Mononuclear cell (primary cell): ENCODE data around the gene NUDCD2. TPM values are rescaled to one million over a fixed set of nuclear protein-coding genes. Genes with fewer than 3 reads are reported as not detected.
"Not testable (repeated sequence)": the region's sequence is repeated elsewhere in the genome, so short reads cannot be mapped to it uniquely, and the experiment has no call there.

Experiments
- H3K27me3 ChIP-seq: 2 replicates; pipeline ENCODE4 v1.6.0; 2011; ENCODE audit warnings: low read length, control low read depth; ENCODE audit not compliant: insufficient read depth
- H3K4me1 ChIP-seq: 2 replicates; pipeline ENCODE4 v1.5.1; 2011; ENCODE audit warnings: mild to moderate bottlenecking, low read length, control low read depth; ENCODE audit not compliant: insufficient read depth
- H3K4me3 ChIP-seq: 2 replicates; pipeline ENCODE4 v1.5.1; 2011; ENCODE audit warnings: mild to moderate bottlenecking, low read length, moderate library complexity
- H3K9me3 ChIP-seq: 2 replicates; pipeline ENCODE4 v1.5.1; 2011; ENCODE audit warnings: low read depth, mild to moderate bottlenecking, control low read depth, low read length
- total RNA-seq: library from RNA; depleted of rRNA; stranded (reverse); fragments of >200 nt; gene quantifications from one replicate; pipeline ENCODE4 v1.2.3, GENCODE V29; 2012

Gene NUDCD2
- total RNA-seq, 1 donor: 11.4 TPM

- Histone ChIP-seq H3K27me3 (peaks cover 6% of the 10 kb centered on the region), H3K9me3 (no peaks in the 10 kb centered on the region), H3K4me1 (peaks cover 23% of the 10 kb centered on the region), H3K4me3 (no peak overlapping the region)
Measured at GRCh38 chr5:163410505-163410904, 49.4 kb downstream of the NUDCD2 start.

GRCh38 chr5:163409384-163409783 lies 50.5 kb downstream of the NUDCD2 start:
- H3K4me1 ChIP-seq: peaks cover 23% of the 10 kb centered on the region
- no peak overlapping the region for H3K4me3 ChIP-seq
- H3K27me3 ChIP-seq: no peaks in the 10 kb centered on the region
- no peaks in the 10 kb centered on the region for H3K9me3 ChIP-seq

GRCh38 chr5:163408311-163408923 lies 51.5 kb downstream of the NUDCD2 start:
- Histone ChIP-seq H3K4me3 (no peak overlapping the region), H3K4me1 (peaks cover 23% of the 10 kb centered on the region), H3K9me3 (no peaks in the 10 kb centered on the region), H3K27me3 (no peaks in the 10 kb centered on the region)

GRCh38 chr5:163407034-163407655 lies 52.8 kb downstream of the NUDCD2 start:
- Histone ChIP-seq H3K4me3 (no peak overlapping the region), H3K4me1 (peaks cover 23% of the 10 kb centered on the region), H3K9me3 (no peaks in the 10 kb centered on the region), H3K27me3 (no peaks in the 10 kb centered on the region)

DNA sequence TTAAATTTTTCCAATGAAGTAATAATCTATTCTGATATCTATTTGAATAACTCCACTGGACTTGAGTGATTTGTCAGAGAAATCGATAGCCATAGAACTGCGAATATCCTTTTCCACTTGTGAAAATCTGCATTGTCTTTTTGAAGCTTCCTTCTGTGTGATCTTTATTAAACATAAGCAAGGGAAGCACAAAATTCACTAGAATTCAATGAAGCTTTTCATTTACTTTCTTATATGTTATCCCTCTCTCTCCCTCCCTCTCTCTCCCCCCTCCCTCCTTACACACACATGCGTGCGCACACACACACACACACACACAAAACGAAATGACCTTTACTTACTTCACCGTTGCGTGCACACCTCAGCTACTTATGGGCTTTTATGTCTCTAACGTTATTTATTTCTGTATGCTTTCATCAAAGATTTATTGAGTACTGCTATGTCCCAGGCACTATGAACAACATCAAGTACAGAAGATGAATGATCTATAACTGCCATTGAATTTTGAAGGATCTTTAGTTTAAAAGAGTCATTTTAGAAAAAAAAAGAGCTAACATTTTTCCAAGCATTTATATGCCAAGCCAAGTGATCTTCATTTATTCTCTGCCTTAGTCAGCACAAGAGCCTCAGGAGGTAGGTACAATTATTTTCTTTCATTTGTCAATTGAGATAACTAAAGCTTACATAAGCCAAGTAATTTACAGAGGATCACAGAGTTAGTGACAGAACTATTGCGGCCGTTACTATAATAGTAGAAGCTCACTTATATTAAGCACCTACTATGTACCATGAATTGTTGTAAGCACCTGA lies 55.3 kb downstream of the NUDCD2 start:
- no peak overlapping the region for H3K4me3 ChIP-seq
- peaks cover 23% of the 10 kb centered on the region for H3K4me1 ChIP-seq

GRCh38 chr5:163402007-163402406 lies 57.9 kb downstream of the NUDCD2 start:
- Histone ChIP-seq H3K9me3 (no peaks in the 10 kb centered on the region), H3K27me3 (no peaks in the 10 kb centered on the region), H3K4me1 (peaks cover 13% of the 10 kb centered on the region), H3K4me3 (no peak overlapping the region)

More for the DNA sequence above, 55.3 kb downstream of the NUDCD2 start:
- Histone ChIP-seq H3K27me3 (no peaks in the 10 kb centered on the region), H3K9me3 (no peaks in the 10 kb centered on the region)

GRCh38 chr5:163401271-163401670 lies 58.6 kb downstream of the NUDCD2 start:
- Histone ChIP-seq H3K9me3 (no peaks in the 10 kb centered on the region), H3K4me3 (no peak overlapping the region), H3K4me1 (peaks cover 10% of the 10 kb centered on the region), H3K27me3 (no peaks in the 10 kb centered on the region)

- H3K4me1 ChIP-seq: peaks cover 7% of the 10 kb centered on the region
- H3K4me3 ChIP-seq: no peak overlapping the region
- H3K27me3 ChIP-seq: no peaks in the 10 kb centered on the region
- H3K9me3 ChIP-seq: no peaks in the 10 kb centered on the region
Measured at GRCh38 chr5:163399923-163400322, 60.0 kb downstream of the NUDCD2 start.

DNA sequence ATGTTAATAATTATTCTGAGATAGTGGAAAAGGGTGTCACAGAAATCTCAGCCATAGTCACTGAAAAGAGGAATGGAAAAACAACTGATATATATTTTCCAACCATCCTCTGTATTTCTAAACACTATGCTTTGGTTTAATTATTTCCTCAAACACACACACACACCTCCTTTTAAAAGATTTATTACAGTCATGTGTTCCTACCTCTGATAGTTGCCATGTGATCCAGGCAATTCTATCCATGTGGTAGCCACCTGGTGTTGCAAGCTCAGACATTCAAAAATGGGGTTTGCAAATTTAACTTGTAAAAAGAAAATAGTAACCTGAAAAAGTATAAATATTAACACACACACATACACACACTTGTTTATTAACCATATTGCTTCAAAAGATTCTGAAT lies 62.5 kb downstream of the NUDCD2 start:
- H3K4me1 ChIP-seq: peaks cover 7% of the 10 kb centered on the region
- no peaks in the 10 kb centered on the region for H3K9me3 ChIP-seq
- H3K4me3 ChIP-seq: no peak overlapping the region
- no peaks in the 10 kb centered on the region for H3K27me3 ChIP-seq

DNA sequence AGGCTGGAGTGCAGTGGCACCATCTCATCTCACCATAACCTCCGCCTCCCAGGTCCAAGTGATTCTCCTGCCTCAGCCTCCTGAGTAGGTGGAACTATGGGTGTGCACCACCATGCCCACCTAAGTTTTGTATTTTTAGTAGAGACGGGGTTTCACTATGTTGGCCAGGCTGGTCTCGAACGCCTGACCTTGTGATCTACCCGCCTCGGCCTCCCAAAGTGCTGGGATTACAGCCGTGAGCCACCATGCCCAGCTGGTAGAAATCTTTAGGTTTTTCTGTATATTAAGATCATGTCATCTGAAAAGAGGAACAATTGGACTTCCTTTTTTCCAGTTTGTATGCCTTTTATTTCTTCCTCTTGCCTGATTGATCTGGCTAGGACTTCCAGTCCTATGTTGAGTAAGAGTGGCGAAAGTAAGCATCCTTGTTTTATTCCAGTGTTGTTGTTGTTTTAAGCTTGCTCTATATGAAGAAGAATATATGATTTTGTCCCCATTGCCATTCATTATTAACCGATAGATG lies 63.0 kb downstream of the NUDCD2 start:
- H3K4me1 ChIP-seq, H3K9me3 ChIP-seq, H3K4me3 ChIP-seq, H3K27me3 ChIP-seq: not testable (repeated sequence)

Other genes with a start within 250 kb of the NUDCD2 start
- gene CCNG1, start 22.5 kb downstream of the NUDCD2 start, total RNA-seq: 240 TPM
- gene HMMR, start 530 bp upstream of the NUDCD2 start, total RNA-seq: 0.84 TPM
- 35.8 TPM for gene MAT2B, start 45.5 kb upstream of the NUDCD2 start, total RNA-seq